GM21515 (cell line): ENCODE data around the gene DYNC1I1.

Experiments used
- ATAC-seq: cut with Tn5 transposase; IDR thresholded peaks from one replicate; pipeline ENCODE4 v1.9.1; 2021; ENCODE audit not compliant: unreplicated experiment

DYNC1I1 gene

GRCh38 chr7:96122746-96123145, 350.4 kb downstream of the DYNC1I1 start:
- ATAC-seq = no peak

GRCh38 chr7:96126382-96126781, 354.0 kb downstream of the DYNC1I1 start:
- ATAC-seq = no peak

- ATAC-seq = no peak
Observed at GRCh38 chr7:96127746-96128145, 355.4 kb downstream of the DYNC1I1 start.

GRCh38 chr7:96131525-96131924, 359.2 kb downstream of the DYNC1I1 start:
- ATAC-seq = no peak

GRCh38 chr7:96135241-96135640, 362.9 kb downstream of the DYNC1I1 start:
- no peak for ATAC-seq

GRCh38 chr7:96136600-96137239, 364.4 kb downstream of the DYNC1I1 start:
- ATAC-seq = no peak

- ATAC-seq = no peak
Observed at GRCh38 chr7:96143495-96144259, 371.3 kb downstream of the DYNC1I1 start.

GRCh38 chr7:96144260-96144526, 371.8 kb downstream of the DYNC1I1 start:
- no peak for ATAC-seq
